HepG2 (cell line): ENCODE data around the gene RHOD. TPM values are rescaled to one million over a fixed set of nuclear protein-coding genes. Genes with fewer than 3 reads are reported as not detected.

Experiments used
- AGO2 ChIP-seq: fragments of 200-400 bp; formaldehyde crosslinking; optimal IDR thresholded peaks from 2 replicates; pipeline ENCODE3; 2017; ENCODE audit warnings: mild to moderate bottlenecking, low read depth, low read length, moderate library complexity
- ARID5B ChIP-seq: IDR thresholded peaks from 2 replicates; pipeline ENCODE4 v1.4.0; 2020; ENCODE audit warnings: mild to moderate bottlenecking, missing genetic modification reagents
- GMEB1 ChIP-seq: sonication (generic); formaldehyde crosslinking; IDR thresholded peaks from 2 replicates; pipeline ENCODE4 v1.5.1; 2020; ENCODE audit warnings: missing genetic modification reagents, mild to moderate bottlenecking, borderline replicate concordance
- KDM2A ChIP-seq: sonication (generic); formaldehyde crosslinking; IDR thresholded peaks from 2 replicates; pipeline ENCODE4 v1.4.0; 2020; ENCODE audit warnings: low read depth, missing genetic modification reagents, borderline replicate concordance
- KLF6 ChIP-seq: IDR thresholded peaks from 2 replicates; pipeline ENCODE4 v1.8.0; 2016; ENCODE audit warnings: missing biosample characterization, missing genetic modification reagents
- MAZ ChIP-seq, 2 experiments: sonication (generic) in 1 of 2; formaldehyde crosslinking in 1 of 2; IDR thresholded peaks; 2 replicates each; pipeline versions ENCODE4 v1.5.0 to v1.6.1; 2012 to 2020; ENCODE audit warnings: low read depth in 2 of 2, mild to moderate bottlenecking in 2 of 2, borderline replicate concordance in 1 of 2, improper control_type of control experiment in 1 of 2, low read length in 1 of 2, missing genetic modification reagents in 1 of 2, moderate library complexity in 1 of 2
- MXD3 ChIP-seq: IDR thresholded peaks from 2 replicates; pipeline ENCODE4 v1.6.1; 2016; ENCODE audit warnings: mild to moderate bottlenecking, missing biosample characterization, missing genetic modification reagents
- NCOR1 ChIP-seq: fragments of 200-600 bp; sonication (generic); IDR thresholded peaks from 2 replicates; pipeline ENCODE4 v1.7.0; 2017; ENCODE audit warnings: antibody characterized with exemption, low read length, borderline replicate concordance
- POGK ChIP-seq: sonication (generic); formaldehyde crosslinking; conservative IDR thresholded peaks from 2 replicates; pipeline ENCODE4 v1.8.0; 2022; ENCODE audit warnings: mild to moderate bottlenecking, moderate library complexity, missing genetic modification reagents
- POLR2AphosphoS5 ChIP-seq: IDR thresholded peaks from 2 replicates; pipeline ENCODE4 v1.6.1; 2012; ENCODE audit warnings: low read depth, low read length
- SMAD9 ChIP-seq: sonication (generic); formaldehyde crosslinking; IDR thresholded peaks from 2 replicates; pipeline ENCODE4 v1.5.1; 2020; ENCODE audit warnings: mild to moderate bottlenecking, missing genetic modification reagents
- TAF1 ChIP-seq: sonication (generic); formaldehyde crosslinking; IDR thresholded peaks from 2 replicates; pipeline ENCODE4 v1.4.0; 2020; ENCODE audit warnings: missing genetic modification reagents
- TFAP4 ChIP-seq: sonication (generic); IDR thresholded peaks from 2 replicates; pipeline ENCODE4 v1.6.1; 2016; ENCODE audit warnings: low read depth, borderline replicate concordance
- ZGPAT ChIP-seq: IDR thresholded peaks from 2 replicates; pipeline ENCODE4 v1.6.1; 2016; ENCODE audit warnings: mild to moderate bottlenecking
- ZSCAN9 ChIP-seq: IDR thresholded peaks from 2 replicates; pipeline ENCODE4 v1.6.1; 2016; ENCODE audit warnings: borderline replicate concordance
- polyA plus RNA-seq, 8 experiments: library from polyadenylated mRNA; depleted of rRNA in 3 of 8; stranded (reverse) in 7 of 8; unstranded in 1 of 8; fragments of >200 nt; fragmentation: Illumina TruSeq in 4 of 8; extraction: Trizol in 4 of 8; gene quantifications; 2 replicates each; pipeline versions ENCODE4 v1.2.1 to v1.2.3, GENCODE V29; 2011 to 2016; ENCODE audit warnings: low read depth in 4 of 8, missing spikeins in 1 of 8, mixed read lengths in 1 of 8; ENCODE audit not compliant: insufficient read depth in 1 of 8
- total RNA-seq, 5 experiments: library from RNA; depleted of rRNA; stranded (reverse); fragments of >200 nt; fragmentation: Illumina TruSeq; extraction: Trizol; gene quantifications; 2 replicates each; pipeline ENCODE4 v1.2.3, GENCODE V29; 2016; ENCODE audit warnings: low read depth in 1 of 5

RHOD gene
- total and polyA plus RNA-seq, 2 of the 13 experiments (the other 11 are each of a cell fraction or from before 2014, with no cell fraction given) = 0.27 to 0.98 TPM

- peak; percentile 69 for TF ChIP-seq GMEB1 (CRISPR knock-in tag)
- peak; percentile 57; the same call in 1 of the 2 replicates for TF ChIP-seq SMAD9 (CRISPR knock-in tag)
- no peak for TF ChIP-seq ARID5B
- 0 out of 2 replicates have a peak, but pooled peaks have one; percentile 46 for TF ChIP-seq KLF6 (CRISPR knock-in tag)
- TF ChIP-seq NCOR1 = no peak
- TF ChIP-seq MXD3 (CRISPR knock-in tag) = peak; percentile 56; the same call in 1 of the 2 replicates
- TF ChIP-seq POLR2AphosphoS5 = peak; percentile 71
- TF ChIP-seq KDM2A (CRISPR knock-in tag) = peak; percentile 76
- TF ChIP-seq MAZ (IDR thresholded peaks at IDR 0.05; ENCODE audit: borderline replicate concordance, low read depth, low read length) = no peak; the same call in 1 of the 2 replicates
- TF ChIP-seq MAZ (CRISPR knock-in tag; IDR thresholded peaks at IDR 0.05; ENCODE audit: low read depth) = peak; percentile 56; the same call in 1 of the 2 replicates
- TF ChIP-seq TAF1 = peak; percentile 90
- TF ChIP-seq POGK = peak; percentile 49; the same call in 1 of the 2 replicates
- TF ChIP-seq AGO2 = peak; percentile 48
- TF ChIP-seq ZGPAT (CRISPR knock-in tag) = peak; percentile 56; the same call in 1 of the 2 replicates
- TF ChIP-seq TFAP4 = peak; percentile 48; the same call in 1 of the 2 replicates
- TF ChIP-seq ZSCAN9 (CRISPR knock-in tag) = 0 out of 2 replicates have a peak, but pooled peaks have one; percentile 28
Observed at GRCh38 chr11:67118801-67119584, 62.3 kb downstream of the RHOD start, which contains the start of gene KDM2A (continued).
